Osteoblast (primary cell): ENCODE results near the gene EVA1C. TPM values are rescaled to one million over a fixed set of nuclear protein-coding genes. Genes with fewer than 3 reads are reported as not detected.
A peak's percentile ranks its signal among the peaks of the same experiment; 100 is the strongest.

Experiments used
- DNase-seq: peaks from one replicate; pipeline ENCODE4 v3.0.0; 2011; ENCODE audit warnings: low spot score, mixed read lengths; ENCODE audit not compliant: insufficient read length; ENCODE audit errors: missing footprints
- H2AFZ ChIP-seq: 2 replicates; pipeline ENCODE4 v1.6.0; 2011; ENCODE audit warnings: mild to moderate bottlenecking, low read length
- H3K27ac ChIP-seq: 2 replicates; pipeline ENCODE4 v1.5.1; 2011; ENCODE audit warnings: mild to moderate bottlenecking, low read depth, low read length, moderate library complexity
- H3K27me3 ChIP-seq: 2 replicates; pipeline ENCODE4 v1.6.0; 2012; ENCODE audit warnings: mild to moderate bottlenecking, control low read depth, inconsistent platforms, low read length, moderate library complexity; ENCODE audit not compliant: insufficient read depth
- H3K36me3 ChIP-seq: 2 replicates; pipeline ENCODE4 v1.5.1; 2011; ENCODE audit warnings: mild to moderate bottlenecking, low read length, control low read depth, moderate library complexity; ENCODE audit not compliant: insufficient read depth
- H3K4me1 ChIP-seq: 2 replicates; pipeline ENCODE4 v1.5.1; 2011; ENCODE audit warnings: mild to moderate bottlenecking, low read length, control low read depth, moderate library complexity; ENCODE audit not compliant: insufficient read depth
- H3K4me2 ChIP-seq: 2 replicates; pipeline ENCODE4 v1.6.0; 2011; ENCODE audit warnings: mild to moderate bottlenecking, low read length; ENCODE audit not compliant: insufficient read depth
- H3K4me3 ChIP-seq: fragments of 200-600 bp; sonication (generic); 3 replicates; pipeline ENCODE4 v1.5.1; 2012; ENCODE audit warnings: mild to moderate bottlenecking, low read length, inconsistent platforms; ENCODE audit not compliant: insufficient read depth
- H3K79me2 ChIP-seq: 2 replicates; pipeline ENCODE4 v1.6.0; 2012; ENCODE audit warnings: mild to moderate bottlenecking, low read length, control low read depth, inconsistent platforms; ENCODE audit not compliant: insufficient read depth
- H3K9me3 ChIP-seq: 2 replicates; pipeline ENCODE4 v1.5.1; 2011; ENCODE audit warnings: low read depth, low read length, control low read depth
- H4K20me1 ChIP-seq: 2 replicates; pipeline ENCODE4 v1.6.0; 2012; ENCODE audit warnings: mild to moderate bottlenecking, low read length, control low read depth; ENCODE audit not compliant: insufficient read depth
- CTCF ChIP-seq: IDR thresholded peaks from 2 replicates; pipeline ENCODE4 v1.5.1; 2011; ENCODE audit warnings: mild to moderate bottlenecking, low read depth, low read length, moderate library complexity; ENCODE audit errors: extremely low read depth
- small RNA-seq: library from RNA; depleted of rRNA; stranded (forward); fragments of <200 nt; gene quantifications from one replicate; pipeline ENCODE3, GENCODE V24; 2012
- total RNA-seq: library from RNA; depleted of rRNA; stranded (reverse); fragments of >200 nt; gene quantifications from 2 replicates; pipeline ENCODE4 v1.2.3, GENCODE V29; 2012

Gene EVA1C
- total RNA-seq, 1 donor = 8.0 TPM

GRCh38 chr21:32562426-32562825 lies 149.9 kb downstream of the EVA1C start:
- Histone ChIP-seq H3K27ac (peak overlapping the region; percentile 54), H3K4me2 (no peak overlapping the region), H2AFZ (peak overlapping the region; percentile 63), H3K36me3 (no peaks in the 10 kb centered on the region), H3K79me2 (no peaks in the 10 kb centered on the region), H3K4me1 (peaks cover 14% of the 10 kb centered on the region), H3K4me3 (no peak overlapping the region), H4K20me1 (no peaks in the 10 kb centered on the region), H3K9me3 (no peaks in the 10 kb centered on the region), H3K27me3 (no peaks in the 10 kb centered on the region)
- DNase-seq = peak; percentile 26
- peak; percentile 60 for TF ChIP-seq CTCF

GRCh38 chr21:32562915-32563314 lies 150.4 kb downstream of the EVA1C start:
- H4K20me1 ChIP-seq = no peaks in the 10 kb centered on the region
- no peak for DNase-seq
- peak overlapping the region; percentile 8 for H3K27ac ChIP-seq
- H3K4me3 ChIP-seq = no peak overlapping the region
- TF ChIP-seq CTCF = no peak
- H2AFZ ChIP-seq = peak overlapping the region; percentile 63
- no peaks in the 10 kb centered on the region for H3K9me3 ChIP-seq
- no peaks in the 10 kb centered on the region for H3K79me2 ChIP-seq
- H3K27me3 ChIP-seq = no peaks in the 10 kb centered on the region
- H3K4me1 ChIP-seq = peaks cover 14% of the 10 kb centered on the region
- H3K4me2 ChIP-seq = no peak overlapping the region
- no peaks in the 10 kb centered on the region for H3K36me3 ChIP-seq

Small RNA genes within 50 kb of the gene (small RNA-seq; reads per million reads assigned to genes)
- gene RF00438 (not detected), gene RNA5SP490 (not detected), gene SNORA80A (149 reads per million, percentile 97 among the genes with 10 or more reads in this experiment)

Other genes starting within 250 kb of the EVA1C start
- 3.8 and 4.3 TPM in 2 replicates for gene MIS18A, start 133.7 kb upstream of the EVA1C start, total RNA-seq
- 0.59 and 0.72 TPM in 2 replicates for gene MRAP, start 113.9 kb upstream of the EVA1C start, total RNA-seq
- 15.9 and 21.7 TPM in 2 replicates for gene URB1, start 19.7 kb upstream of the EVA1C start, total RNA-seq
- gene TCP10L, start 172.8 kb downstream of the EVA1C start, total RNA-seq = 0.72 TPM in 1 of 2 replicates, not detected in the other
- gene CFAP298, start 199.7 kb downstream of the EVA1C start, total RNA-seq = 14.7 and 14.8 TPM in 2 replicates